SU-DHL-6 (cell line): ENCODE measurements around the gene VTI1A.

Experiments used
- H2AFZ ChIP-seq: fragments of 200-600 bp; sonication (generic); 2 replicates; pipeline ENCODE4 v1.6.1; 2014; ENCODE audit warnings: low read depth, mild to moderate bottlenecking, moderate library complexity, mixed read lengths, antibody characterized with exemption, low read length; ENCODE audit not compliant: severe bottlenecking
- H3F3A ChIP-seq: fragments of 200-600 bp; shearing (Covaris generic); 2 replicates; pipeline ENCODE4 v1.6.0; 2016; ENCODE audit warnings: antibody characterized with exemption, mild to moderate bottlenecking; ENCODE audit not compliant: insufficient read depth
- H3K27ac ChIP-seq: fragments of 200-600 bp; sonication (generic); 2 replicates; pipeline ENCODE4 v1.5.1; 2016; ENCODE audit warnings: low read depth, mild to moderate bottlenecking, low read length, moderate library complexity, mixed read lengths
- H3K27me3 ChIP-seq: fragments of 200-600 bp; sonication (generic), shearing (Covaris generic); 2 replicates; pipeline ENCODE4 v1.6.0; 2014; ENCODE audit warnings: mild to moderate bottlenecking, low read length
- H3K36me3 ChIP-seq: fragments of 200-600 bp; sonication (generic); 2 replicates; pipeline ENCODE4 v1.6.1; 2014; ENCODE audit warnings: mild to moderate bottlenecking, low read length, mixed read lengths
- H3K4me2 ChIP-seq: fragments of 300-600, 200-600 bp; shearing (Covaris generic), sonication (generic); 2 replicates; pipeline ENCODE4 v1.6.0; 2014; ENCODE audit warnings: low read length, low read depth, mild to moderate bottlenecking; ENCODE audit not compliant: poor library complexity, severe bottlenecking
- H3K4me3 ChIP-seq: fragments of 200-600 bp; sonication (generic); 2 replicates; pipeline ENCODE4 v1.5.1; 2014; ENCODE audit warnings: antibody characterized with exemption, low read length, mild to moderate bottlenecking, mixed read lengths; ENCODE audit not compliant: insufficient read depth, poor library complexity, severe bottlenecking
- H3K79me2 ChIP-seq: fragments of 200-600 bp; sonication (generic); 2 replicates; pipeline ENCODE4 v1.6.1; 2014; ENCODE audit warnings: mild to moderate bottlenecking, low read length, moderate library complexity; ENCODE audit not compliant: insufficient read depth
- H3K9ac ChIP-seq: fragments of 200-600 bp; sonication (generic); 2 replicates; pipeline ENCODE4 v1.7.0; 2014; ENCODE audit warnings: mild to moderate bottlenecking, low read length
- H3K9me2 ChIP-seq: fragments of 200-600 bp; sonication (generic); replicated peaks from 2 replicates; pipeline ENCODE4 v1.6.1; 2014; ENCODE audit warnings: low read length; ENCODE audit not compliant: insufficient read depth
- H3K9me3 ChIP-seq: fragments of 200-600 bp; sonication (generic); 2 replicates; pipeline ENCODE4 v1.6.1; 2014; ENCODE audit warnings: low read length, mixed read lengths; ENCODE audit not compliant: insufficient read depth
- H4K20me1 ChIP-seq: fragments of 200-600 bp; sonication (generic); 2 replicates; pipeline ENCODE4 v1.6.1; 2014; ENCODE audit warnings: low read depth, mild to moderate bottlenecking, antibody characterized with exemption, low read length, moderate library complexity, mixed read lengths
- EZH2phosphoT487 ChIP-seq: fragments of 200-600 bp; sonication (generic), shearing (Covaris generic); conservative IDR thresholded peaks from 2 replicates; pipeline ENCODE4 v1.6.1; 2018; ENCODE audit warnings: mild to moderate bottlenecking, antibody characterized with exemption, low read length, moderate library complexity, mixed read lengths
- TF ChIP-seq, protein P1 (sequence below): fragments of 200-600 bp; sonication (generic); IDR thresholded peaks from one replicate; pipeline ENCODE4 v1.5.1; 2017; ENCODE audit warnings: antibody characterized with exemption, mild to moderate bottlenecking, low read length, moderate library complexity; ENCODE audit not compliant: insufficient read depth, poor library complexity, severe bottlenecking

VTI1A gene

DNA sequence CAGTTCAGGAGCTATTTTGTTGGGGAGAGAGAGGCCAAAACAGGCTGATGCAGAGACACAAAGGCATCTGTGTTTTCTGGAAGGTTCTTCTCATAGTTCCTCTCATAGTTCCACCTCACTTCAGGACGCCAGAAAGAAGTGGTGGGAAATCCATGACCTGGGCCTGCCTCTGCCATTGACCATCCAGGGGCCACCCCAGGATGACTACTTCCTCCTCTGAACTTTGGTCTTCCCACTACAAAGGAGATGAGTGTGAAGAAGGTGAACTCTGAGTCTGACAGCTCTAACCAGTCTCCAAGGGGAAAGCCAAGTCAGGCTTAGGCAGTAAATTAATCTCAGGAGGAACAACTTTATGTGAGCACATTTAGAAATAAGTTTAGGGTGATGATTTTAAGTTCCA, 327.2 kb downstream of the VTI1A start:
- H3K9ac ChIP-seq: no peak overlapping the region
- H3K36me3 ChIP-seq: no peaks in the 10 kb centered on the region
- H3K9me3 ChIP-seq: no peaks in the 10 kb centered on the region
- no peaks in the 10 kb centered on the region for H4K20me1 ChIP-seq
- no peaks in the 10 kb centered on the region for H3K79me2 ChIP-seq
- H3K27me3 ChIP-seq: no peaks in the 10 kb centered on the region
- no peak overlapping the region for H3K4me2 ChIP-seq
- no peaks in the 10 kb centered on the region for H3K9me2 ChIP-seq
- H3K27ac ChIP-seq: no peak overlapping the region
- TF ChIP-seq, protein P1, sequence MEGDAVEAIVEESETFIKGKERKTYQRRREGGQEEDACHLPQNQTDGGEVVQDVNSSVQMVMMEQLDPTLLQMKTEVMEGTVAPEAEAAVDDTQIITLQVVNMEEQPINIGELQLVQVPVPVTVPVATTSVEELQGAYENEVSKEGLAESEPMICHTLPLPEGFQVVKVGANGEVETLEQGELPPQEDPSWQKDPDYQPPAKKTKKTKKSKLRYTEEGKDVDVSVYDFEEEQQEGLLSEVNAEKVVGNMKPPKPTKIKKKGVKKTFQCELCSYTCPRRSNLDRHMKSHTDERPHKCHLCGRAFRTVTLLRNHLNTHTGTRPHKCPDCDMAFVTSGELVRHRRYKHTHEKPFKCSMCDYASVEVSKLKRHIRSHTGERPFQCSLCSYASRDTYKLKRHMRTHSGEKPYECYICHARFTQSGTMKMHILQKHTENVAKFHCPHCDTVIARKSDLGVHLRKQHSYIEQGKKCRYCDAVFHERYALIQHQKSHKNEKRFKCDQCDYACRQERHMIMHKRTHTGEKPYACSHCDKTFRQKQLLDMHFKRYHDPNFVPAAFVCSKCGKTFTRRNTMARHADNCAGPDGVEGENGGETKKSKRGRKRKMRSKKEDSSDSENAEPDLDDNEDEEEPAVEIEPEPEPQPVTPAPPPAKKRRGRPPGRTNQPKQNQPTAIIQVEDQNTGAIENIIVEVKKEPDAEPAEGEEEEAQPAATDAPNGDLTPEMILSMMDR: no peak
- no peak for TF ChIP-seq EZH2phosphoT487
- H3K4me3 ChIP-seq: no peak overlapping the region
- H3F3A ChIP-seq: no peaks in the 10 kb centered on the region
- H2AFZ ChIP-seq: no peak overlapping the region

DNA sequence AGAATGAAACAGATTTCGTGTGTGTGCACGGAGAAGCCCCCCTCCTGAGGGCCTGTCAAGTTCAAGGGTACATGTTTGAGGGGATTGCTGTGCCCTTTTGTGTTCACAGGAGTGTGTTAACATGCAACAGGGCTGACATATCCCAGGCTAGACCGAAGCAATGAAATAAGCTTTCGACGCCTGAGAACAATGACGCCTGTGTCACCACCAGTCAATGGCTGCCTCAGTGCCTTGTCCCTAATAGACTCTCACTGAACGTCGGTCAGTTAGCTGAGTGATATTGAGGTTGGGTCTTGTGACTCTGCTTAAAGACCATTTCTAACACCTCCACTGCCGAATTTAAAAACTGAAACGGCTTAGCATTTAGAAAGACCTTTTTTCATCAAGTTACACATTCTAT, 327.8 kb downstream of the VTI1A start:
- no peak overlapping the region for H3K4me3 ChIP-seq
- no peaks in the 10 kb centered on the region for H3K36me3 ChIP-seq
- no peaks in the 10 kb centered on the region for H3F3A ChIP-seq
- H4K20me1 ChIP-seq: no peaks in the 10 kb centered on the region
- no peak overlapping the region for H3K27ac ChIP-seq
- no peaks in the 10 kb centered on the region for H3K27me3 ChIP-seq
- no peak overlapping the region for H3K4me2 ChIP-seq
- no peaks in the 10 kb centered on the region for H3K9me3 ChIP-seq
- H3K9ac ChIP-seq: no peak overlapping the region
- H3K9me2 ChIP-seq: no peaks in the 10 kb centered on the region
- no peak overlapping the region for H2AFZ ChIP-seq
- no peaks in the 10 kb centered on the region for H3K79me2 ChIP-seq
- no peak for TF ChIP-seq EZH2phosphoT487
- TF ChIP-seq, protein P1: no peak

DNA sequence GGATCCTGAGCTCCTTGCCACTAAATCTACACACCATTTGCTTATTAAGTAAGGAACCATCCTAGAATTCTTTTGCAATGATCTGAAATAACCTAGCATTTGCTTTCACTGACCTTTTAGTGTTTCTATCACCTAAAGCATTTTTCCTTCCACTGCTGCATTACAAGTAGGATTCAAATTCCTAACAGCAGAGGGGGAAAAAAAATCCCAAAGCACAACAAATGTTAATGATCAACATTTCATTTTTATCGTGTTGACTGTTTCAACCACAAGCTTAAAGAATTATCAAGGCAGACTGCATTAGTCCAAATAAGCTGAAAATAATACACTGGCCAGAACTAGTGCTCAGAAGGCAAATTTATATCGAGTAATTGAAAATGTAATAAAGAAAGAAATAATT, 328.4 kb downstream of the VTI1A start:
- no peak overlapping the region for H2AFZ ChIP-seq

More for the DNA sequence above, 328.4 kb downstream of the VTI1A start:
- H3K27ac ChIP-seq: no peak overlapping the region
- no peaks in the 10 kb centered on the region for H3K79me2 ChIP-seq
- no peaks in the 10 kb centered on the region for H3K9me3 ChIP-seq
- H3K27me3 ChIP-seq: no peaks in the 10 kb centered on the region
- H3K36me3 ChIP-seq: no peaks in the 10 kb centered on the region
- no peaks in the 10 kb centered on the region for H4K20me1 ChIP-seq
- H3K4me3 ChIP-seq: no peak overlapping the region
- no peaks in the 10 kb centered on the region for H3F3A ChIP-seq
- H3K4me2 ChIP-seq: no peak overlapping the region
- H3K9ac ChIP-seq: no peak overlapping the region
- H3K9me2 ChIP-seq: no peaks in the 10 kb centered on the region
- TF ChIP-seq EZH2phosphoT487: no peak
- TF ChIP-seq, protein P1: no peak
